GM23248 (cell line): Measurements from ENCODE around the gene CCDC97.

Experiments used
- EZH2 ChIP-seq: fragments of 200-600 bp; sonication (generic); IDR thresholded peaks from 2 replicates; pipeline ENCODE4 v1.6.1; 2018; ENCODE audit warnings: antibody characterized with exemption, mild to moderate bottlenecking; ENCODE audit not compliant: insufficient read depth, poor library complexity, severe bottlenecking
- EZH2phosphoT487 ChIP-seq: fragments of 200-600 bp; sonication (generic); IDR thresholded peaks from 2 replicates; pipeline ENCODE4 v1.6.1; 2018; ENCODE audit warnings: antibody characterized with exemption, moderate library complexity, mild to moderate bottlenecking, low read depth; ENCODE audit not compliant: insufficient read depth

DNA sequence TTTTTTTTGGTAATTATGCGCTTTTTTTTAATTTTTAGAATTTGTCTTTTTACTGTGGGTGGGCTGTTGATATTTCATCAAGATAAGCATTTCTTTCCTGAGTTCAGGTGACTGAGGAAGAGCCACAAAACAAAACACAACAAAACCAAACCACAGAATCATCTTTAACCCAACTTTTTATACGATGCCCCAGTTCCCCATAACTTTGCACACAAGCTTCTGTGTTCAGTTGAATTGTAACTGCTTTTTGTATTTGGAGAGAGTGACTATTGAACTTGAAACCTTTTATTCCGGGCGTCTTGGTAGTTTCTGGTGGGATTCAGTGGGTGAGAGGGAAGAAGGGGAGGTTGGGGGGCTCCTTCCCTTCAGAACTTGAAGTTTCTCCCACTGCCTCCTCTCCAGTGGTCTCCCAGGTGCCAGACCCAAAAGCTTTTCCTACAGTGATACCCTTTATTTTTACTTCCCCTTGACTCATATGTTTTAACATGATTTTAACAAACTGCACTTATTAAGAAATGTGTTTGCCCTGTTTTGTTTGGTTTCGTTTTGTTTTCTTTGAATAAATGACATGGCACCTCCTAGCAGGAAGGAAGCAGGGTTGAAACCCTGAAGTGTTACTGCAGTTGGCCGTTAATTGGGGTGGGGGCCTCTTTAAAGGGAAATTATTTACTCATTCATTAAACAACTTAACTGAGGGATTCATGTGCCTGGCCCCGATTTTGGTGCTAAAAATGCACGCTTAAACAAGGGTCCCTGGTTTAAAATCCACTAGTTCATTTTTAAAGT is 2.7 kb upstream of the CCDC97 start:
- TF ChIP-seq EZH2phosphoT487 (no peak), EZH2 (no peak)
